Measurements from ENCODE around the gene UNC13C.
"Not testable (repeated sequence)": the region's sequence is repeated elsewhere in the genome, so short reads cannot be mapped to it uniquely, and the experiment has no call there.

The UNC13C gene

DNA sequence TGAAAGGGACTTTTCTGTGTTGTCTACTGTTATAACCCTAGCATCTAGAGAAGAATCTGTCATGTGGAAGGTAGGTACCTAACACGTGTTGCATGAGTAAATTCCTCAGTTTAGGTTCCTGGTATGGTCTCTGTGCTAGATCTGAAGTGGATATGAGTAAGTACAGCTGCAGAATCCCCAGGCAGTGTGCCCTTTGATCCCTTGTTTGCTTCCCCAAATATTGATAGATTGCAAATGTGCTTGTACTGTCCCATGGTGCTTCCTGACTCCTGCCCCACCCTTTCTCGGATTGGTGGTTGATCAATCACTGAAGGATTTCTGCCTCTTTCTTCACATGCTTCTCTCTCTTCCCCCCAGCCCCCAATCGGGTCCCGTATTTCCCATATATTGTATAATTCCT, 450.4 kb downstream of the UNC13C start (continued):
- TF ChIP-seq HOXA7 (CRISPR knock-in tag; IDR thresholded peaks at IDR 0.05; ENCODE audit: borderline replicate concordance), result no peak
- no peak for TF ChIP-seq ZNF501 (tag by site-specific recombination; IDR thresholded peaks at IDR 0.05)

DNA sequence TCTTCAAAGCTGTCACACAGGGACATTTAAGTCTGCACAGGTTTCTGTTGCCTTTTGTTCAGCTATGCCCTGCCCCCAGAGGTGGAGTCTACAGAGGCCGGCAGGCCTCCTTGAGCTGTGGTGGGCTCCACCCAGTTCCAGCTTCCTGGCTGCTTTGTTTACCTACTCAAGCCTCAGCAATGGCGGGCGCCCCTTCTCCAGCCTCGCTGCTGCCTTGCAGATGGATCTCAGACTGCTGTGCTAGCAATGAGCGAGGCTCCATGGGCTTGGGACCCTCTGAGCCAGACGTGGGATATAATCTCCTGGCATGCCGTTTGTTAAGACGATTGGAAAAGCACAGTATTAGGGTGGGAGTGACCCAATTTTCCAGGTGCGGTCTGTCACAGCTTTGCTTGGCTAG, 472.0 kb downstream of the UNC13C start:
- H3K27ac ChIP-seq (ENCODE audit: extremely low read depth, low read depth, low read length); H3K4me3 ChIP-seq (ENCODE audit: low read depth, low read length); H3K36me3 ChIP-seq (ENCODE audit: control insufficient read depth in 2 of 2, insufficient read depth in 1 of 2, low read length in 2 of 2); CTCF ChIA-PET; H3K9me3 ChIP-seq (ENCODE audit: control insufficient read depth, insufficient read depth, low read depth, low read length); POLR2A ChIA-PET; H3K4me1 ChIP-seq (ENCODE audit: control insufficient read depth, insufficient read depth, low read length): not testable (repeated sequence)

DNA sequence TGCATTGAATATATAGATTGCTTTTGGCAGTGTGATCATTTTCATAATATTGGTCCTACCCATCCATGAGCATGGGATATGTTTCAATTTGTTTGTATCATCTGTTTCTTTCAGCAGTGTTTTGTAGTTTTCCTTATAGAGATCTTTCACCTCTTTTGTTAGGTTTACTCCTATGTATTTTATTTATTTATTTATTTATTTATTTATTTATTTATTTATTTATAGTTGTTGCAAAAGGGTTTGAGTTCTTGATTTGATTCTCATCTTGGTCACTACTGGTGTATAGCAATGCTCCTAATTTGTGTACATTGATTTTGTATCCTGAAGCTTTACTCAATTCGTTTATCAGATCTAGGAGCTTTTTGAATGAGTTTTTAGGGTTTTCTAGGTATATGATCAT, 478.2 kb downstream of the UNC13C start:
- no peak overlapping the region for H3K27ac ChIP-seq (ENCODE audit: extremely low read depth, low read depth, low read length)
- no peaks in the 10 kb centered on the region for H3K36me3 ChIP-seq (ENCODE audit: control insufficient read depth in 2 of 2, insufficient read depth in 1 of 2, low read length in 2 of 2)
- no peaks in the 10 kb centered on the region for H3K9me3 ChIP-seq (ENCODE audit: control insufficient read depth, insufficient read depth, low read depth, low read length)
- no peaks in the 10 kb centered on the region for H3K4me1 ChIP-seq (ENCODE audit: control insufficient read depth, insufficient read depth, low read length)
- ChIA-PET POLR2A (no interaction called here), CTCF (no interaction called here)
- no peak overlapping the region for H3K4me3 ChIP-seq (ENCODE audit: low read depth, low read length)
- peak; percentile 20; the same call in 1 of the 2 replicates for TF ChIP-seq ZNF654 (tag by site-specific recombination; IDR thresholded peaks at IDR 0.05; ENCODE audit: low read depth)
- TF ChIP-seq, protein P1, sequence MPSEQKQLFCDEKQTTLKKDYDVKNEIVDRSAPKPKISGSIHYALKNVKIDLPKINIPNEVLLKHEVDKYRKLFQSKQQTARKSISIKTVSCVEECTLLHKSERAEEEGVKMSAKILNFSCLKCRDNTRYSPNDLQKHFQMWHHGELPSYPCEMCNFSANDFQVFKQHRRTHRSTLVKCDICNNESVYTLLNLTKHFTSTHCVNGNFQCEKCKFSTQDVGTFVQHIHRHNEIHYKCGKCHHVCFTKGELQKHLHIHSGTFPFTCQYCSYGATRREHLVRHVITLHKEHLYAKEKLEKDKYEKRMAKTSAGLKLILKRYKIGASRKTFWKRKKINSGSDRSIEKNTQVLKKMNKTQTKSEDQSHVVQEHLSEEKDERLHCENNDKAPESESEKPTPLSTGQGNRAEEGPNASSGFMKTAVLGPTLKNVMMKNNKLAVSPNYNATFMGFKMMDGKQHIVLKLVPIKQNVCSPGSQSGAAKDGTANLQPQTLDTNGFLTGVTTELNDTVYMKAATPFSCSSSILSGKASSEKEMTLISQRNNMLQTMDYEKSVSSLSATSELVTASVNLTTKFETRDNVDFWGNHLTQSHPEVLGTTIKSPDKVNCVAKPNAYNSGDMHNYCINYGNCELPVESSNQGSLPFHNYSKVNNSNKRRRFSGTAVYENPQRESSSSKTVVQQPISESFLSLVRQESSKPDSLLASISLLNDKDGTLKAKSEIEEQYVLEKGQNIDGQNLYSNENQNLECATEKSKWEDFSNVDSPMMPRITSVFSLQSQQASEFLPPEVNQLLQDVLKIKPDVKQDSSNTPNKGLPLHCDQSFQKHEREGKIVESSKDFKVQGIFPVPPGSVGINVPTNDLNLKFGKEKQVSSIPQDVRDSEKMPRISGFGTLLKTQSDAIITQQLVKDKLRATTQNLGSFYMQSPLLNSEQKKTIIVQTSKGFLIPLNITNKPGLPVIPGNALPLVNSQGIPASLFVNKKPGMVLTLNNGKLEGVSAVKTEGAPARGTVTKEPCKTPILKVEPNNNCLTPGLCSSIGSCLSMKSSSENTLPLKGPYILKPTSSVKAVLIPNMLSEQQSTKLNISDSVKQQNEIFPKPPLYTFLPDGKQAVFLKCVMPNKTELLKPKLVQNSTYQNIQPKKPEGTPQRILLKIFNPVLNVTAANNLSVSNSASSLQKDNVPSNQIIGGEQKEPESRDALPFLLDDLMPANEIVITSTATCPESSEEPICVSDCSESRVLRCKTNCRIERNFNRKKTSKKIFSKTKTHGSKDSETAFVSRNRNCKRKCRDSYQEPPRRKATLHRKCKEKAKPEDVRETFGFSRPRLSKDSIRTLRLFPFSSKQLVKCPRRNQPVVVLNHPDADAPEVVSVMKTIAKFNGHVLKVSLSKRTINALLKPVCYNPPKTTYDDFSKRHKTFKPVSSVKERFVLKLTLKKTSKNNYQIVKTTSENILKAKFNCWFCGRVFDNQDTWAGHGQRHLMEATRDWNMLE (tag by site-specific recombination; conservative IDR thresholded peaks at IDR 0.05; ENCODE audit: low read depth), result peak; percentile 81
- no peak for TF ChIP-seq ZNF324 (tag by site-specific recombination; IDR thresholded peaks at IDR 0.05)
- TF ChIP-seq ZSCAN30 (tag by site-specific recombination; IDR thresholded peaks at IDR 0.05), result no peak
- TF ChIP-seq GLI2 (tag by site-specific recombination; IDR thresholded peaks at IDR 0.05; ENCODE audit: borderline replicate concordance, low read depth), result no peak
- no peak for TF ChIP-seq GLIS2 (tag by site-specific recombination; IDR thresholded peaks at IDR 0.05)
- no peak for TF ChIP-seq ZNF501 (tag by site-specific recombination; IDR thresholded peaks at IDR 0.05)
- TF ChIP-seq TCF7L2 (IDR thresholded peaks at IDR 0.05; ENCODE audit: borderline replicate concordance, low read depth, low read length), result no peak
- TF ChIP-seq ZNF202 (tag by site-specific recombination; IDR thresholded peaks at IDR 0.05; ENCODE audit: borderline replicate concordance), result 0 out of 2 replicates have a peak, but pooled peaks have one; percentile 45
- TF ChIP-seq ZNF138 (tag by site-specific recombination; IDR thresholded peaks at IDR 0.05; ENCODE audit: borderline replicate concordance), result no peak
- TF ChIP-seq, protein P2, sequence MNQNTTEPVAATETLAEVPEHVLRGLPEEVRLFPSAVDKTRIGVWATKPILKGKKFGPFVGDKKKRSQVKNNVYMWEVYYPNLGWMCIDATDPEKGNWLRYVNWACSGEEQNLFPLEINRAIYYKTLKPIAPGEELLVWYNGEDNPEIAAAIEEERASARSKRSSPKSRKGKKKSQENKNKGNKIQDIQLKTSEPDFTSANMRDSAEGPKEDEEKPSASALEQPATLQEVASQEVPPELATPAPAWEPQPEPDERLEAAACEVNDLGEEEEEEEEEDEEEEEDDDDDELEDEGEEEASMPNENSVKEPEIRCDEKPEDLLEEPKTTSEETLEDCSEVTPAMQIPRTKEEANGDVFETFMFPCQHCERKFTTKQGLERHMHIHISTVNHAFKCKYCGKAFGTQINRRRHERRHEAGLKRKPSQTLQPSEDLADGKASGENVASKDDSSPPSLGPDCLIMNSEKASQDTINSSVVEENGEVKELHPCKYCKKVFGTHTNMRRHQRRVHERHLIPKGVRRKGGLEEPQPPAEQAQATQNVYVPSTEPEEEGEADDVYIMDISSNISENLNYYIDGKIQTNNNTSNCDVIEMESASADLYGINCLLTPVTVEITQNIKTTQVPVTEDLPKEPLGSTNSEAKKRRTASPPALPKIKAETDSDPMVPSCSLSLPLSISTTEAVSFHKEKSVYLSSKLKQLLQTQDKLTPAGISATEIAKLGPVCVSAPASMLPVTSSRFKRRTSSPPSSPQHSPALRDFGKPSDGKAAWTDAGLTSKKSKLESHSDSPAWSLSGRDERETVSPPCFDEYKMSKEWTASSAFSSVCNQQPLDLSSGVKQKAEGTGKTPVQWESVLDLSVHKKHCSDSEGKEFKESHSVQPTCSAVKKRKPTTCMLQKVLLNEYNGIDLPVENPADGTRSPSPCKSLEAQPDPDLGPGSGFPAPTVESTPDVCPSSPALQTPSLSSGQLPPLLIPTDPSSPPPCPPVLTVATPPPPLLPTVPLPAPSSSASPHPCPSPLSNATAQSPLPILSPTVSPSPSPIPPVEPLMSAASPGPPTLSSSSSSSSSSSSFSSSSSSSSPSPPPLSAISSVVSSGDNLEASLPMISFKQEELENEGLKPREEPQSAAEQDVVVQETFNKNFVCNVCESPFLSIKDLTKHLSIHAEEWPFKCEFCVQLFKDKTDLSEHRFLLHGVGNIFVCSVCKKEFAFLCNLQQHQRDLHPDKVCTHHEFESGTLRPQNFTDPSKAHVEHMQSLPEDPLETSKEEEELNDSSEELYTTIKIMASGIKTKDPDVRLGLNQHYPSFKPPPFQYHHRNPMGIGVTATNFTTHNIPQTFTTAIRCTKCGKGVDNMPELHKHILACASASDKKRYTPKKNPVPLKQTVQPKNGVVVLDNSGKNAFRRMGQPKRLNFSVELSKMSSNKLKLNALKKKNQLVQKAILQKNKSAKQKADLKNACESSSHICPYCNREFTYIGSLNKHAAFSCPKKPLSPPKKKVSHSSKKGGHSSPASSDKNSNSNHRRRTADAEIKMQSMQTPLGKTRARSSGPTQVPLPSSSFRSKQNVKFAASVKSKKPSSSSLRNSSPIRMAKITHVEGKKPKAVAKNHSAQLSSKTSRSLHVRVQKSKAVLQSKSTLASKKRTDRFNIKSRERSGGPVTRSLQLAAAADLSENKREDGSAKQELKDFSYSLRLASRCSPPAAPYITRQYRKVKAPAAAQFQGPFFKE (tag by site-specific recombination; IDR thresholded peaks at IDR 0.05; ENCODE audit: borderline replicate concordance), result no peak
- no peak for TF ChIP-seq ZBTB7A (tag by site-specific recombination; IDR thresholded peaks at IDR 0.05; ENCODE audit: low read depth)
- peak; percentile 48 for TF ChIP-seq ZNF555 (tag by site-specific recombination; conservative IDR thresholded peaks at IDR 0.05)
- TF ChIP-seq ZNF394 (tag by site-specific recombination; IDR thresholded peaks at IDR 0.05; ENCODE audit: borderline replicate concordance), result peak; percentile 75; the same call in 1 of the 2 replicates
- no peak for TF ChIP-seq BCL11B (tag by site-specific recombination; IDR thresholded peaks at IDR 0.05; ENCODE audit: low read depth)
- TF ChIP-seq ZNF174 (tag by site-specific recombination; IDR thresholded peaks at IDR 0.05), result no peak
- TF ChIP-seq ZNF341 (tag by site-specific recombination; IDR thresholded peaks at IDR 0.05; ENCODE audit: low read depth), result no peak
- TF ChIP-seq ZNF37A (tag by site-specific recombination; IDR thresholded peaks at IDR 0.05), result no peak
- no peak for TF ChIP-seq TRIM28 (IDR thresholded peaks at IDR 0.05; ENCODE audit: borderline replicate concordance, low read length)
- TF ChIP-seq ZNF791 (tag by site-specific recombination; IDR thresholded peaks at IDR 0.05), result no peak
- TF ChIP-seq KLF8 (tag by site-specific recombination; IDR thresholded peaks at IDR 0.05), result no peak
- TF ChIP-seq ZNF416 (tag by site-specific recombination; IDR thresholded peaks at IDR 0.05), result no peak
- TF ChIP-seq ZNF473 (tag by site-specific recombination; IDR thresholded peaks at IDR 0.05), result no peak

All from HEK293 (cell line).